NB4 (cell line): ENCODE data around the gene HPGD.

Experiments used
- DNase-seq: peaks from one replicate; pipeline ENCODE4 v3.0.0; 2010; ENCODE audit warnings: low read depth
- H3K4me3 ChIP-seq: one replicate; pipeline ENCODE4 v1.5.1; 2011; ENCODE audit warnings: mild to moderate bottlenecking, low read depth, low read length, moderate library complexity
- MYC ChIP-seq: IDR thresholded peaks from 2 replicates; pipeline ENCODE4 v1.6.1; 2011; ENCODE audit warnings: low read depth, low read length
- POLR2A ChIP-seq: IDR thresholded peaks from 2 replicates; pipeline ENCODE4 v1.6.1; 2011; ENCODE audit warnings: mild to moderate bottlenecking; ENCODE audit not compliant: insufficient read length; ENCODE audit errors: extremely low read depth
- TF ChIP-seq, protein P1 (sequence below): IDR thresholded peaks from 2 replicates; pipeline ENCODE4 v1.6.1; 2011; ENCODE audit warnings: low read depth, low read length
- TF ChIP-seq, protein P2 (sequence below): IDR thresholded peaks from one replicate; pipeline ENCODE4 v1.5.1; 2012; ENCODE audit warnings: low read depth, low read length

The HPGD gene

DNA sequence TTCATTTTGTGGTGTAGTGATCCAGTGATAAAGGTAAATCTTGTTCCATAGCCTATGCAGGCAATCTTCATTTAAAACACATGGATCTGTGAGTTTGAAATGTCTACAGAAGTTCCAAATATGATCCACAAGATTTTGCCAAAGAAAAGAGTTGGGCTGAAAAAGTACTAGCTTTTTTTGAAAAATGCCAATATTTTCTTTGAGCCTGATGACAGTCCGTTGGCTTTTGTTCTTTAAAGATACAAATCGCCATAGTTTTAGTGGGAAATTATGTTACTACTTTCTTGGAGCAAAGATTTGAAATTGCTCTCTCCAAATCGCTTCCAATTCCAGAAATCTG, 71.5 kb downstream of the HPGD start:
- DNase-seq, result no peak
- no peak overlapping the region for H3K4me3 ChIP-seq
- no peak for TF ChIP-seq MYC
- TF ChIP-seq, protein P1, sequence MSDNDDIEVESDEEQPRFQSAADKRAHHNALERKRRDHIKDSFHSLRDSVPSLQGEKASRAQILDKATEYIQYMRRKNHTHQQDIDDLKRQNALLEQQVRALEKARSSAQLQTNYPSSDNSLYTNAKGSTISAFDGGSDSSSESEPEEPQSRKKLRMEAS, result no peak
- TF ChIP-seq, protein P2, sequence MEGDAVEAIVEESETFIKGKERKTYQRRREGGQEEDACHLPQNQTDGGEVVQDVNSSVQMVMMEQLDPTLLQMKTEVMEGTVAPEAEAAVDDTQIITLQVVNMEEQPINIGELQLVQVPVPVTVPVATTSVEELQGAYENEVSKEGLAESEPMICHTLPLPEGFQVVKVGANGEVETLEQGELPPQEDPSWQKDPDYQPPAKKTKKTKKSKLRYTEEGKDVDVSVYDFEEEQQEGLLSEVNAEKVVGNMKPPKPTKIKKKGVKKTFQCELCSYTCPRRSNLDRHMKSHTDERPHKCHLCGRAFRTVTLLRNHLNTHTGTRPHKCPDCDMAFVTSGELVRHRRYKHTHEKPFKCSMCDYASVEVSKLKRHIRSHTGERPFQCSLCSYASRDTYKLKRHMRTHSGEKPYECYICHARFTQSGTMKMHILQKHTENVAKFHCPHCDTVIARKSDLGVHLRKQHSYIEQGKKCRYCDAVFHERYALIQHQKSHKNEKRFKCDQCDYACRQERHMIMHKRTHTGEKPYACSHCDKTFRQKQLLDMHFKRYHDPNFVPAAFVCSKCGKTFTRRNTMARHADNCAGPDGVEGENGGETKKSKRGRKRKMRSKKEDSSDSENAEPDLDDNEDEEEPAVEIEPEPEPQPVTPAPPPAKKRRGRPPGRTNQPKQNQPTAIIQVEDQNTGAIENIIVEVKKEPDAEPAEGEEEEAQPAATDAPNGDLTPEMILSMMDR, result no peak
- TF ChIP-seq POLR2A, result no peak

DNA sequence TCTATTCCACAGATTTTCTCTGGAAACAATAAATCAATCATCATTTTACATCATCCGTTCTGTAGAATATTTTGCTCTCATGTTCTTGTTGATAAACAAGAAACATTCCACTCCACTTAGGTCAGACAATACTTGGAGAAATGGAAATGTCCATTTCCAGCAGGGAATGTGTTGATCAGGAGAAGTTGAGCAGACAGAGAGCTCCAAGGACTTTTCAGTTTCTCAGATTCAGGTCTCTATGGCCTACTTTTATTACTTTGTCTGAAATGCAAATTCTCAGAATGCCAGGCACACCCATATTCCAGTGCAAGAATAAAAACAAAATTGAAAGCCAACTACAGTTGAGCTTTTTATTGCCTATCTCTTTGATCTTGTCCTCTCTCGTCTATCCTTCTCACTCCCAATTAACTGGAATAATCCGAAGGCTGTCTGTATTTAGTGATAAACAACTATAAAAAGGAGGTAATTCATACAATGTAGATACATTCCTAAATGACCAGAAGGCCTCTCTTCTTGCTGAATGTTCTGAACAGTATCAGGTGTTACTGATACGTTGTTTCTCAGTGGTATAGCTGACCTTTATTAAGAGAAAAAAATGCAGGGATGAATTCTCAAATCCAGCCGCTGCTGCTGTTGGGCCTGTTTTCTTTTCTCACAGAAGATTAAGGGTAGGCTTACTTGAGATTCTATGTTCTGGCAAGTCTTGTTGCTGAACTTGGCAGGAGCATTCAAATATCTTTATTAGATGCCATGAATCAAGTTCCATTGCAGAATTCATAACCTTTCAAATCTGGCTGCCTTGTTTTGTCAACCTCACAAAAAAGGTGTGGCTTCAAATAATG, 72.1 kb downstream of the HPGD start:
- no peak overlapping the region for H3K4me3 ChIP-seq
- DNase-seq, result no peak
- TF ChIP-seq, protein P2, result no peak
- TF ChIP-seq POLR2A, result no peak
- TF ChIP-seq MYC, result no peak
- TF ChIP-seq, protein P1, result no peak

DNA sequence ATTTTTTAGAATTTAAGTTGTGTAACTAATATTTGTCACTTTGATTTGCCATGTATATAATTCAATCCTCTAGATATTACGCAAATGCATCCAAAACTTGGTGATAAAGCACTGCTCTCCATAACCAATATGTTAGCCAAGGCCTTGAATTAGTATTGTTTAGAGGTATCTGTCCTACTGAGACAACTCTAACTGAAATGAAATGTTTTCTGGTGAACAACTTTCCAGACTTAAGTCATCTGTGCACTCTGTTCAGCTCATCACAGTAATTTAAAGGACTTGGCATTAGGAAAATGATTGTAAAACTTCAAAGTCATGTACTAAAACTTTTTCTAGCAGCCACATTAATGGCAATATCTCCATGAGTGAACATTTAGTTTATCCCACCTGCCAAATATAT, 73.1 kb downstream of the HPGD start:
- DNase-seq, result no peak
- TF ChIP-seq, protein P1, result no peak
- TF ChIP-seq, protein P2, result no peak
- no peak for TF ChIP-seq POLR2A
- TF ChIP-seq MYC, result no peak
- no peak overlapping the region for H3K4me3 ChIP-seq

- TF ChIP-seq, protein P2, result no peak
- TF ChIP-seq, protein P1, result no peak
- no peak for TF ChIP-seq POLR2A
- TF ChIP-seq MYC, result no peak
- H3K4me3 ChIP-seq, result no peak overlapping the region
- DNase-seq, result no peak
Measured at GRCh38 chr4:174444390-174444789, 77.9 kb downstream of the HPGD start.
